Measurements from ENCODE around the gene SPTBN2. TPM values are rescaled to one million over a fixed set of nuclear protein-coding genes. Genes with fewer than 3 reads are reported as not detected.
"Not testable (repeated sequence)": the region's sequence is repeated elsewhere in the genome, so short reads cannot be mapped to it uniquely, and the experiment has no call there.

Gene SPTBN2
- total RNA-seq, 1 experiment from 2014 or later: 8.5 TPM

GRCh38 chr11:66734215-66734614 lies 5.2 kb upstream of the SPTBN2 start:
- Histone ChIP-seq H3K27me3 (peaks cover 14% of the 10 kb centered on the region), H3K9me3 (replicated peaks) (no peaks in the 10 kb centered on the region), H3K4me1 (no peaks in the 10 kb centered on the region), H3K4me3 (no peak overlapping the region), H3K27ac (no peak overlapping the region), H3K36me3 (no peaks in the 10 kb centered on the region)
- no peak for DNase-seq

GRCh38 chr11:66729447-66729846 lies 431 bp upstream of the SPTBN2 start:
- Histone ChIP-seq H3K4me1 (peaks cover 13% of the 10 kb centered on the region; the same call in 1 of the 2 replicates), H3K4me3 (no peak overlapping the region), H3K27ac (no peak overlapping the region), H3K36me3 (no peaks in the 10 kb centered on the region), H3K9me3 (replicated peaks) (no peaks in the 10 kb centered on the region), H3K27me3 (peaks cover 37% of the 10 kb centered on the region)
- no peak for DNase-seq

- peaks cover 13% of the 10 kb centered on the region; the same call in 1 of the 2 replicates for H3K4me1 ChIP-seq
- no peak overlapping the region for H3K27ac ChIP-seq
- H3K36me3 ChIP-seq: no peaks in the 10 kb centered on the region
- H3K9me3 ChIP-seq (replicated peaks): no peaks in the 10 kb centered on the region
- peak overlapping the region; percentile 52 for H3K4me3 ChIP-seq
- peak in 1 of 2 experiments; percentile 9 for DNase-seq
- peaks cover 37% of the 10 kb centered on the region for H3K27me3 ChIP-seq
Observed at GRCh38 chr11:66728038-66728692, 851 bp downstream of the SPTBN2 start.

- H3K27me3 ChIP-seq: peaks cover 37% of the 10 kb centered on the region
- no peaks in the 10 kb centered on the region for H3K9me3 ChIP-seq (replicated peaks)
- no peaks in the 10 kb centered on the region for H3K36me3 ChIP-seq
- peak overlapping the region; percentile 52 for H3K4me3 ChIP-seq
- peak in 1 of 2 experiments; percentile 20 for DNase-seq
- H3K27ac ChIP-seq: no peak overlapping the region
- H3K4me1 ChIP-seq: peaks cover 13% of the 10 kb centered on the region; the same call in 1 of the 2 replicates
Observed at GRCh38 chr11:66727282-66728037, 1.6 kb downstream of the SPTBN2 start.

GRCh38 chr11:66725647-66726046 lies 3.4 kb downstream of the SPTBN2 start:
- no peak overlapping the region for H3K27ac ChIP-seq
- no peaks in the 10 kb centered on the region for H3K36me3 ChIP-seq
- DNase-seq: peak; percentile 29 to 48
- H3K4me3 ChIP-seq: no peak overlapping the region
- H3K4me1 ChIP-seq: peaks cover 13% of the 10 kb centered on the region; the same call in 1 of the 2 replicates
- H3K9me3 ChIP-seq (replicated peaks): no peaks in the 10 kb centered on the region
- peaks cover 28% of the 10 kb centered on the region for H3K27me3 ChIP-seq

GRCh38 chr11:66725114-66725513 lies 3.9 kb downstream of the SPTBN2 start:
- Histone ChIP-seq H3K36me3 (no peaks in the 10 kb centered on the region), H3K27me3 (peaks cover 28% of the 10 kb centered on the region)

GRCh38 chr11:66724167-66724566 lies 4.8 kb downstream of the SPTBN2 start:
- H3K4me3 ChIP-seq; H3K9me3 ChIP-seq (replicated peaks); H3K36me3 ChIP-seq; H3K27ac ChIP-seq; DNase-seq: not testable (repeated sequence)
- H3K4me1 ChIP-seq: peaks cover 28% of the 10 kb centered on the region
- peaks cover 23% of the 10 kb centered on the region for H3K27me3 ChIP-seq

More at GRCh38 chr11:66725114-66725513, 3.9 kb downstream of the SPTBN2 start:
- Histone ChIP-seq H3K4me1 (peaks cover 18% of the 10 kb centered on the region), H3K27ac (no peak overlapping the region), H3K9me3 (replicated peaks) (no peaks in the 10 kb centered on the region), H3K4me3 (no peak overlapping the region)
- DNase-seq: no peak

GRCh38 chr11:66723693-66724092 lies 5.3 kb downstream of the SPTBN2 start:
- H3K27ac ChIP-seq: no peak overlapping the region
- no peak for DNase-seq
- H3K27me3 ChIP-seq: peaks cover 18% of the 10 kb centered on the region
- no peaks in the 10 kb centered on the region for H3K9me3 ChIP-seq (replicated peaks)
- peaks cover 32% of the 10 kb centered on the region for H3K4me1 ChIP-seq
- no peaks in the 10 kb centered on the region for H3K36me3 ChIP-seq
- no peak overlapping the region for H3K4me3 ChIP-seq

- H3K27ac ChIP-seq: no peak overlapping the region
- no peaks in the 10 kb centered on the region for H3K9me3 ChIP-seq (replicated peaks)
- H3K4me3 ChIP-seq: no peak overlapping the region
- no peaks in the 10 kb centered on the region for H3K36me3 ChIP-seq
- H3K4me1 ChIP-seq: peaks cover 35% of the 10 kb centered on the region
- H3K27me3 ChIP-seq: peaks cover 15% of the 10 kb centered on the region
- no peak for DNase-seq
Observed at GRCh38 chr11:66722745-66723651, 6.0 kb downstream of the SPTBN2 start.

GRCh38 chr11:66721939-66722338 lies 7.1 kb downstream of the SPTBN2 start:
- H3K27me3 ChIP-seq: peaks cover 9% of the 10 kb centered on the region
- peaks cover 35% of the 10 kb centered on the region for H3K4me1 ChIP-seq
- H3K9me3 ChIP-seq (replicated peaks): no peaks in the 10 kb centered on the region
- DNase-seq: no peak
- H3K36me3 ChIP-seq: no peaks in the 10 kb centered on the region
- no peak overlapping the region for H3K4me3 ChIP-seq
- no peak overlapping the region for H3K27ac ChIP-seq

- peaks cover 29% of the 10 kb centered on the region for H3K4me1 ChIP-seq
- H3K36me3 ChIP-seq: no peaks in the 10 kb centered on the region
- no peak overlapping the region for H3K4me3 ChIP-seq
- no peak overlapping the region for H3K27ac ChIP-seq
- H3K27me3 ChIP-seq: no peaks in the 10 kb centered on the region
- no peaks in the 10 kb centered on the region for H3K9me3 ChIP-seq (replicated peaks)
- DNase-seq: no peak
Observed at GRCh38 chr11:66720899-66721470, 8.0 kb downstream of the SPTBN2 start.

- Histone ChIP-seq H3K9me3 (replicated peaks) (no peaks in the 10 kb centered on the region), H3K36me3 (no peaks in the 10 kb centered on the region), H3K4me3 (no peak overlapping the region), H3K4me1 (peaks cover 23% of the 10 kb centered on the region), H3K27ac (no peak overlapping the region), H3K27me3 (no peaks in the 10 kb centered on the region)
- DNase-seq: peak; percentile 91 to 92
Observed at GRCh38 chr11:66720223-66720898, 8.7 kb downstream of the SPTBN2 start.

GRCh38 chr11:66719111-66719872 lies 9.7 kb downstream of the SPTBN2 start:
- H3K4me3 ChIP-seq: peak overlapping the region; percentile 31; the same call in 1 of the 2 replicates
- H3K9me3 ChIP-seq (replicated peaks): no peaks in the 10 kb centered on the region
- H3K27me3 ChIP-seq: no peaks in the 10 kb centered on the region
- peaks cover 22% of the 10 kb centered on the region for H3K4me1 ChIP-seq
- H3K36me3 ChIP-seq: no peaks in the 10 kb centered on the region
- no peak for DNase-seq
- H3K27ac ChIP-seq: no peak overlapping the region

Measured in SJCRH30 (cell line).